GM21723 (cell line): Measurements from ENCODE around the gene TSPAN18.
A peak's percentile ranks its signal among the peaks of the same experiment; 100 is the strongest.

Experiments
- ATAC-seq: cut with Tn5 transposase; IDR thresholded peaks from one replicate; pipeline ENCODE4 v1.9.1; 2021; ENCODE audit warnings: mild to moderate bottlenecking, moderate library complexity; ENCODE audit not compliant: unreplicated experiment

The TSPAN18 gene

GRCh38 chr11:44885065-44885810 lies 158.5 kb downstream of the TSPAN18 start:
- no peak for ATAC-seq

GRCh38 chr11:44885919-44886789 lies 159.4 kb downstream of the TSPAN18 start:
- no peak for ATAC-seq

GRCh38 chr11:44886790-44887140 lies 160.0 kb downstream of the TSPAN18 start:
- no peak for ATAC-seq

GRCh38 chr11:44887636-44888035 lies 160.9 kb downstream of the TSPAN18 start:
- no peak for ATAC-seq

GRCh38 chr11:44889266-44889665 lies 162.5 kb downstream of the TSPAN18 start:
- ATAC-seq = no peak

- no peak for ATAC-seq
Measured at GRCh38 chr11:44892843-44893242, 166.1 kb downstream of the TSPAN18 start.

- ATAC-seq = no peak
Measured at GRCh38 chr11:44893308-44893822, 166.6 kb downstream of the TSPAN18 start.

GRCh38 chr11:44893846-44894617 lies 167.3 kb downstream of the TSPAN18 start:
- no peak for ATAC-seq

- ATAC-seq = no peak
Measured at GRCh38 chr11:44899959-44900358, 173.2 kb downstream of the TSPAN18 start.

- ATAC-seq = no peak
Measured at GRCh38 chr11:44901120-44901633, 174.4 kb downstream of the TSPAN18 start.

GRCh38 chr11:44901786-44902185 lies 175.0 kb downstream of the TSPAN18 start:
- ATAC-seq = no peak

- ATAC-seq = no peak
Measured at GRCh38 chr11:44903035-44903434, 176.3 kb downstream of the TSPAN18 start.

- ATAC-seq = no peak
Measured at GRCh38 chr11:44903518-44903917, 176.8 kb downstream of the TSPAN18 start.

- ATAC-seq = no peak
Measured at GRCh38 chr11:44904261-44905020, 177.7 kb downstream of the TSPAN18 start.

GRCh38 chr11:44905131-44905866 lies 178.5 kb downstream of the TSPAN18 start:
- no peak for ATAC-seq

GRCh38 chr11:44906649-44907048 lies 179.9 kb downstream of the TSPAN18 start:
- ATAC-seq = no peak

- ATAC-seq = no peak
Measured at GRCh38 chr11:44909557-44909956, 182.8 kb downstream of the TSPAN18 start.

- ATAC-seq = no peak
Measured at GRCh38 chr11:44910591-44910990, 183.8 kb downstream of the TSPAN18 start.

- peak; percentile 89 for ATAC-seq
Measured at GRCh38 chr11:44911029-44911814, 184.5 kb downstream of the TSPAN18 start.
